Measurements from ENCODE around the gene PRR18.

DNA sequence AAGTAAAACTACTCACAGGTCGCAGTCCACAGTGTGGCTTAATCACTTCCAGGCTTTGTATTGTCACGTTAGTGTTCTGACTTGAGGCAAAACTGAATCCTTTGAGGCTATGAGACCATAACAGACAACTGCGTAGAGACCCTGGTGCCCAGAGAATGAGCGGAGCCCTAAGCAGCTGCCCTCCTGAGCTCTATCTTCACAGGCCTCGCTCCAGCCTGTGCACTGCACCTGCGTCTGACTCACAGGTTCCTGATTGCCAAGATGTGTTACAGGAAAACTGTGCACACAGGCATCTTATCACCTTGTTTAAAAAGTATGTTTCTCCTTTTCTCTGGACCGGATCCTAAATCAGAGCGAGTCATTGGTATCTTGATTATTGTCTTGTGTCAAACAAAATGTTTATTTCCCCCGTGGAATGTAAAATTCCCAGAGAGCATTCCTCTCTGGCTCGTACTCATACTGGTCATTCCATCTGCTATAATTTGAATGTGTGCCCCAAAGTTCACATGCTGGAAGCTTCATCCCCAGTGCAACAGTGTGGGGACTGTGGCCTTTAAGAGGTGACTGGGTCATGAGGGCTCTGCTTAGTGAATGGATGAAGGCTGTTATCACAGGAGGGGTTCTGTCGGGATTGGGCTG is 25.7 kb downstream of the PRR18 start:
- TF ChIP-seq, protein P1, sequence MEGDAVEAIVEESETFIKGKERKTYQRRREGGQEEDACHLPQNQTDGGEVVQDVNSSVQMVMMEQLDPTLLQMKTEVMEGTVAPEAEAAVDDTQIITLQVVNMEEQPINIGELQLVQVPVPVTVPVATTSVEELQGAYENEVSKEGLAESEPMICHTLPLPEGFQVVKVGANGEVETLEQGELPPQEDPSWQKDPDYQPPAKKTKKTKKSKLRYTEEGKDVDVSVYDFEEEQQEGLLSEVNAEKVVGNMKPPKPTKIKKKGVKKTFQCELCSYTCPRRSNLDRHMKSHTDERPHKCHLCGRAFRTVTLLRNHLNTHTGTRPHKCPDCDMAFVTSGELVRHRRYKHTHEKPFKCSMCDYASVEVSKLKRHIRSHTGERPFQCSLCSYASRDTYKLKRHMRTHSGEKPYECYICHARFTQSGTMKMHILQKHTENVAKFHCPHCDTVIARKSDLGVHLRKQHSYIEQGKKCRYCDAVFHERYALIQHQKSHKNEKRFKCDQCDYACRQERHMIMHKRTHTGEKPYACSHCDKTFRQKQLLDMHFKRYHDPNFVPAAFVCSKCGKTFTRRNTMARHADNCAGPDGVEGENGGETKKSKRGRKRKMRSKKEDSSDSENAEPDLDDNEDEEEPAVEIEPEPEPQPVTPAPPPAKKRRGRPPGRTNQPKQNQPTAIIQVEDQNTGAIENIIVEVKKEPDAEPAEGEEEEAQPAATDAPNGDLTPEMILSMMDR (conservative IDR thresholded peaks at IDR 0.05; ENCODE audit: low read depth, low read length), result no peak
- TF ChIP-seq EZH2 (IDR thresholded peaks at IDR 0.05; ENCODE audit: borderline replicate concordance, low read depth, low read length, poor library complexity, severe bottlenecking), result no peak
